ENCODE results near the gene DPP6. TPM values are rescaled to one million over a fixed set of nuclear protein-coding genes. Genes with fewer than 3 reads are reported as not detected.

The DPP6 gene
- total and polyA plus RNA-seq, 2 experiments from 2014 or later, result 0.20 to 0.44 TPM

GRCh38 chr7:154475864-154476263 lies 423.7 kb downstream of the DPP6 start:
- Histone ChIP-seq H3K4me2 (no peak overlapping the region), H2AFZ (no peak overlapping the region), H4K20me1 (ENCODE audit: insufficient read depth, poor library complexity, severe bottlenecking) (no peaks in the 10 kb centered on the region), H3K9me3 (ENCODE audit: low read depth) (no peaks in the 10 kb centered on the region), H3K79me2 (no peaks in the 10 kb centered on the region), H3K4me1 (ENCODE audit: insufficient read depth) (no peaks in the 10 kb centered on the region), H3K9me2 (replicated peaks; ENCODE audit: insufficient read depth) (no peaks in the 10 kb centered on the region), H3K27ac (no peak overlapping the region), H3K27me3 (no peaks in the 10 kb centered on the region), H3K4me3 (no peak overlapping the region), H3K36me3 (replicated peaks; ENCODE audit: insufficient read depth, low read depth) (no peaks in the 10 kb centered on the region)
- 93% methylated on average over 5 of the region's 5 CpGs for WGBS (ENCODE audit: low lambda C conversion rate, missing lambda C conversion rate)
- no peak for TF ChIP-seq EZH2phosphoT487 (IDR thresholded peaks at IDR 0.05; ENCODE audit: low read depth, severe bottlenecking, unreplicated experiment)
- no peak for TF ChIP-seq EZH2 (IDR thresholded peaks at IDR 0.05; ENCODE audit: borderline replicate concordance)
- TF ChIP-seq, protein P1, sequence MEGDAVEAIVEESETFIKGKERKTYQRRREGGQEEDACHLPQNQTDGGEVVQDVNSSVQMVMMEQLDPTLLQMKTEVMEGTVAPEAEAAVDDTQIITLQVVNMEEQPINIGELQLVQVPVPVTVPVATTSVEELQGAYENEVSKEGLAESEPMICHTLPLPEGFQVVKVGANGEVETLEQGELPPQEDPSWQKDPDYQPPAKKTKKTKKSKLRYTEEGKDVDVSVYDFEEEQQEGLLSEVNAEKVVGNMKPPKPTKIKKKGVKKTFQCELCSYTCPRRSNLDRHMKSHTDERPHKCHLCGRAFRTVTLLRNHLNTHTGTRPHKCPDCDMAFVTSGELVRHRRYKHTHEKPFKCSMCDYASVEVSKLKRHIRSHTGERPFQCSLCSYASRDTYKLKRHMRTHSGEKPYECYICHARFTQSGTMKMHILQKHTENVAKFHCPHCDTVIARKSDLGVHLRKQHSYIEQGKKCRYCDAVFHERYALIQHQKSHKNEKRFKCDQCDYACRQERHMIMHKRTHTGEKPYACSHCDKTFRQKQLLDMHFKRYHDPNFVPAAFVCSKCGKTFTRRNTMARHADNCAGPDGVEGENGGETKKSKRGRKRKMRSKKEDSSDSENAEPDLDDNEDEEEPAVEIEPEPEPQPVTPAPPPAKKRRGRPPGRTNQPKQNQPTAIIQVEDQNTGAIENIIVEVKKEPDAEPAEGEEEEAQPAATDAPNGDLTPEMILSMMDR (IDR thresholded peaks at IDR 0.05; ENCODE audit: poor library complexity), result no peak
- DNase-seq (ENCODE audit: low spot score), result no peak

- no peaks in the 10 kb centered on the region for H4K20me1 ChIP-seq (ENCODE audit: insufficient read depth, poor library complexity, severe bottlenecking)
- no peak overlapping the region for H2AFZ ChIP-seq
- no peak for DNase-seq (ENCODE audit: low spot score)
- H3K36me3 ChIP-seq (replicated peaks; ENCODE audit: insufficient read depth, low read depth), result no peaks in the 10 kb centered on the region
- no peaks in the 10 kb centered on the region for H3K9me3 ChIP-seq (ENCODE audit: low read depth)
- no peaks in the 10 kb centered on the region for H3K9me2 ChIP-seq (replicated peaks; ENCODE audit: insufficient read depth)
- H3K4me3 ChIP-seq, result no peak overlapping the region
- H3K4me1 ChIP-seq (ENCODE audit: insufficient read depth), result no peaks in the 10 kb centered on the region
- no peaks in the 10 kb centered on the region for H3K79me2 ChIP-seq
- H3K27ac ChIP-seq, result no peak overlapping the region
- no peak overlapping the region for H3K4me2 ChIP-seq
- no peak for TF ChIP-seq EZH2 (IDR thresholded peaks at IDR 0.05; ENCODE audit: borderline replicate concordance)
- H3K27me3 ChIP-seq, result no peaks in the 10 kb centered on the region
- 73% methylated on average over 6 of the region's 6 CpGs for WGBS (ENCODE audit: low lambda C conversion rate, missing lambda C conversion rate)
These were observed 428.6 kb downstream of the DPP6 start for GRCh38 chr7:154480817-154481216.

DNA sequence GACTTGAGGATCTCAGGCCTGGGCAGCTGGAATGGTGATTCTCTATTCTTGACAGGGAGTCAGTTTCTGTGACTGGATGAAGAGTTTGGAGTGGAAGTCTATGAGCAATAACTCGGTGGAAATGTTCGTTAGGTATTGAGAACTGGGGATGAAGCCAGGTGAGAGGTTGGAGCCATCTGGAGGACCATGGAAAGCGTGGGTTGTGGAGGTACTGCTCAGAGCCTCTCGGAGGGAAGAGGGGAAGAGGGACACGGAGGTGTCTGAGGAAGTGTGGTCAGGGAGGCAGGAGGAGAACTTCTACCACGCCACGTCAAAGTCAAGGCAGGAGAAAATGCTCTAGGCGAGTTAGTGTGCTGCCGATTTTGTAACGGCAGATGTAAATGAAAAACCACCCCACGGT lies 430.7 kb downstream of the DPP6 start:
- Histone ChIP-seq H3K4me2 (no peak overlapping the region), H3K4me1 (ENCODE audit: insufficient read depth) (no peaks in the 10 kb centered on the region), H3K9me2 (replicated peaks; ENCODE audit: insufficient read depth) (no peaks in the 10 kb centered on the region), H3K79me2 (no peaks in the 10 kb centered on the region), H4K20me1 (ENCODE audit: insufficient read depth, poor library complexity, severe bottlenecking) (no peaks in the 10 kb centered on the region), H3K27me3 (no peaks in the 10 kb centered on the region), H3K27ac (no peak overlapping the region), H3K36me3 (replicated peaks; ENCODE audit: insufficient read depth, low read depth) (no peaks in the 10 kb centered on the region), H3K9me3 (ENCODE audit: low read depth) (no peaks in the 10 kb centered on the region), H2AFZ (no peak overlapping the region), H3K4me3 (no peak overlapping the region)
- TF ChIP-seq EZH2 (IDR thresholded peaks at IDR 0.05; ENCODE audit: borderline replicate concordance), result no peak
- 88% methylated on average over 11 of the region's 11 CpGs for WGBS (ENCODE audit: low lambda C conversion rate, missing lambda C conversion rate)
- no peak for DNase-seq (ENCODE audit: low spot score)

GRCh38 chr7:154484406-154484805 lies 432.2 kb downstream of the DPP6 start:
- H3K4me1 ChIP-seq (ENCODE audit: insufficient read depth), result no peaks in the 10 kb centered on the region
- no peak for DNase-seq (ENCODE audit: low spot score)
- no peak overlapping the region for H3K4me3 ChIP-seq
- no peaks in the 10 kb centered on the region for H3K79me2 ChIP-seq
- no peaks in the 10 kb centered on the region for H3K36me3 ChIP-seq (replicated peaks; ENCODE audit: insufficient read depth, low read depth)
- H3K9me2 ChIP-seq (replicated peaks; ENCODE audit: insufficient read depth), result no peaks in the 10 kb centered on the region
- no peak overlapping the region for H3K27ac ChIP-seq
- no peaks in the 10 kb centered on the region for H3K27me3 ChIP-seq
- no peaks in the 10 kb centered on the region for H4K20me1 ChIP-seq (ENCODE audit: insufficient read depth, poor library complexity, severe bottlenecking)
- TF ChIP-seq, protein P1 (IDR thresholded peaks at IDR 0.05; ENCODE audit: poor library complexity), result no peak
- TF ChIP-seq EZH2phosphoT487 (IDR thresholded peaks at IDR 0.05; ENCODE audit: low read depth, severe bottlenecking, unreplicated experiment), result no peak
- TF ChIP-seq EZH2 (IDR thresholded peaks at IDR 0.05; ENCODE audit: borderline replicate concordance), result no peak
- WGBS (ENCODE audit: low lambda C conversion rate, missing lambda C conversion rate), result 46% methylated on average over 7 of the region's 7 CpGs
- H3K9me3 ChIP-seq (ENCODE audit: low read depth), result no peaks in the 10 kb centered on the region
- no peak overlapping the region for H3K4me2 ChIP-seq
- no peak overlapping the region for H2AFZ ChIP-seq
